Measurements from ENCODE around the gene CAMKK1.

The CAMKK1 gene

DNA sequence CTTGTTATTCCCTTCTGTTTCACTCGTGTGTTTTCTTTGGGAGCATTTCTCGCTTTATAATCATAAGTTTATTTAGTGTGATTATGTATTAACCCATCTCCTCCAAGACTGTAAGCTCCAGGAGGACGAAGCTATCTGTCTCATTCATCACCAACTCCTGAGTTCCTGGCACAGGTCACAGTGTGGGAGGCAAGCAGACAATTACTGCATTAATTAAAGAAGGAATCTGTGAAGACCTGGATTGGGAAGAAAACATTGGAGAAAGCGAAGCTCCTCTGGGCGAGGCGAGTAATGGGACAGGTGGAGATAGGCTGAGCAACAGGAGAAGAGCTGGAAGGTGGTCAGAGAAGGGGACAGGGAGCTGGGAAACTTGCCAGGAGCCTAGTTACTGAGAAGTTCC is 7.8 kb upstream of the CAMKK1 start:
- TF ChIP-seq, protein P1, sequence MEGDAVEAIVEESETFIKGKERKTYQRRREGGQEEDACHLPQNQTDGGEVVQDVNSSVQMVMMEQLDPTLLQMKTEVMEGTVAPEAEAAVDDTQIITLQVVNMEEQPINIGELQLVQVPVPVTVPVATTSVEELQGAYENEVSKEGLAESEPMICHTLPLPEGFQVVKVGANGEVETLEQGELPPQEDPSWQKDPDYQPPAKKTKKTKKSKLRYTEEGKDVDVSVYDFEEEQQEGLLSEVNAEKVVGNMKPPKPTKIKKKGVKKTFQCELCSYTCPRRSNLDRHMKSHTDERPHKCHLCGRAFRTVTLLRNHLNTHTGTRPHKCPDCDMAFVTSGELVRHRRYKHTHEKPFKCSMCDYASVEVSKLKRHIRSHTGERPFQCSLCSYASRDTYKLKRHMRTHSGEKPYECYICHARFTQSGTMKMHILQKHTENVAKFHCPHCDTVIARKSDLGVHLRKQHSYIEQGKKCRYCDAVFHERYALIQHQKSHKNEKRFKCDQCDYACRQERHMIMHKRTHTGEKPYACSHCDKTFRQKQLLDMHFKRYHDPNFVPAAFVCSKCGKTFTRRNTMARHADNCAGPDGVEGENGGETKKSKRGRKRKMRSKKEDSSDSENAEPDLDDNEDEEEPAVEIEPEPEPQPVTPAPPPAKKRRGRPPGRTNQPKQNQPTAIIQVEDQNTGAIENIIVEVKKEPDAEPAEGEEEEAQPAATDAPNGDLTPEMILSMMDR (IDR thresholded peaks at IDR 0.05), result no peak

DNA sequence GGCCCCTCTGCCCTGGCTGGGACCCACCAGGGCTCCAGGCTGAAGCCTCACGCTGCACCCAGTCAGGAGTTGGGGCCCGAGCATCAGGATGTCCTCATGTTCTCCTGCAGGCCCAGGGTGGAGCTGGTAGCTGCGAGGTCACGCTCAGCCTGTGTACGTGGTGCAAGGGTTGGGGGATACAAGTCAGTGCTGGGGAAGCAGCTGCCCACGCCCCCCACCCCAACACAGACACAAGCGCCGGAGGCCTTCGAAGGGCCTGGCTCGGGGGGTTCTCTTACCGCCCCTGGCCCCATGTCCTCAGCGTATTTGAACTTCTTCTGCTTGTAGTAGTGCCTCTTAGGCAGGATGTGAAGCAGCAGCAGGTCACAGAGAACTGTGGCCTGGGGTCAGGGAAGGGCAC is 4.9 kb upstream of the CAMKK1 start:
- TF ChIP-seq, protein P1 (IDR thresholded peaks at IDR 0.05), result no peak

DNA sequence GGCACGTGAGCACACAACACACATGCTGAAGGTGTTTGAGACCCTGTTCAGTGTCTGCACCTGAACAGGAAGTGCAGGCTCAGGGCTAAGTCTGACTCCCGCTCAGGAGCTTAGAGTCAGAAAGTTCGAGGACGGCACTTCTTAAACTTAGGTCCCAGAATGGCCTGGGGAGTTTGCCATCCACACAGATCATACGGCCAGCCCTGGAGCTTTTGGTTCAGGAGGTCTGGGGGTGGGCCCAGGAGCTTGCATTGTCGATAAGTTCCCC is 4.0 kb upstream of the CAMKK1 start:
- TF ChIP-seq, protein P1 (IDR thresholded peaks at IDR 0.05), result no peak

DNA sequence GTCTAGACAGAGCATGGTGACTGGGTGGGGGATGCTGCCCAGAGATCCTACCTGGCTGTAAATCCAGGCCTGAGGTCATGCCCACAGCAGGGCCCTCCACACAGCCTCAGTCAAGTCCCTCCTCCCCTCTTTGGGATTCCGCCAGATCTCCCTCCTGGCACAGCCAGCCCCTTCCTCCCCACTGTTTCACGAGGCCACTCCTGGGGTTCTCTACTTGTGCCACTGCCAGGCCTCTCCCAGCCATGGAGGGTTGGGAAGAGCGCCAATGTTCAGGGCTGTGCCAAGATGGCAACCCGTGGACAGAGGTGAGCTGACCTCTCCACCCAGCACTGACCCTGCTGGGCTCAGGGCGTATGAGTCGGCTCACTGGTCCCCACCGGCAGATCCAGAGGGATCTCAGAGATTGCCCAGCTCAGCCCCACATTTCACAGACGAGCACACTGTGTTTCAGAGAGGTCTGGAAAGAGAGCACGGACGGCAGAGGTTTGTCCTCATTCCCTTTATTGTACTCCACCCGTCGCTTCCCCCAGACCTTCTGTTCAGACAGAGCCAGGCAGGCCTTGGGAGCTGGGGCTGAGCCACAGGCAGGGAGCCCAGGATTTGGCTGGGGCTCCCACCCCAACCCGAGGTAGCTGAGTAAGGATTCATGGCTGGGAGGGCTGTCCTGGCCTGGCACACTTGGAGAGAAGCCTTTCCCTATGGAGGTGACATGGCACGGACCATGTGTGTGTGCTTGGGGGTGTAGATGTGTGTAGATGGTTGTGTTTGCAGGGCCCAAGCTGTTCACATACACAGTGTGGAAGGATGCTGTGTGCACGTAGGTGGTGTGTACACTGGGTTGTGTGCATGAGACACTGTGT is 3.5 kb upstream of the CAMKK1 start:
- TF ChIP-seq, protein P1 (IDR thresholded peaks at IDR 0.05), result no peak

DNA sequence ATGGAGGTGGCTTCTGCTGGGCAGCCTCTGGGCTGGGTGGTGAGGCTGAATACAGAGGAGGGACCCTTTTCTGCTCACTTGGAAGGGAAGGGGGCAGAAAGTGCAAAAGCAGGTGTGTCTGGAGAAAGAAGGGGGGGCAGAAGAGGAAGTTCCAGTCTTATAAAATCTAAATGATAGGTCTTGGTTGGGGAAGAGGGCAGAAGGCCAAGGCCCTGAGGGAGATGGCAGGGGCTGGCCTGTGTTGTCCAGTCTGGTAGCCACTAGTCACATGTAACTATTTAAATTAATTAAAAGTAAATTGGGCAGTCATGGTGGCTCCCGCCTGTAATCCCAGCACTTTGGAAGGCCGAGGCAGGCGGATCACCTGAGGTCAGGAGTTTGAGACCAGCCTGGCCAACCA is 2.5 kb upstream of the CAMKK1 start:
- TF ChIP-seq, protein P1 (IDR thresholded peaks at IDR 0.05), result no peak

DNA sequence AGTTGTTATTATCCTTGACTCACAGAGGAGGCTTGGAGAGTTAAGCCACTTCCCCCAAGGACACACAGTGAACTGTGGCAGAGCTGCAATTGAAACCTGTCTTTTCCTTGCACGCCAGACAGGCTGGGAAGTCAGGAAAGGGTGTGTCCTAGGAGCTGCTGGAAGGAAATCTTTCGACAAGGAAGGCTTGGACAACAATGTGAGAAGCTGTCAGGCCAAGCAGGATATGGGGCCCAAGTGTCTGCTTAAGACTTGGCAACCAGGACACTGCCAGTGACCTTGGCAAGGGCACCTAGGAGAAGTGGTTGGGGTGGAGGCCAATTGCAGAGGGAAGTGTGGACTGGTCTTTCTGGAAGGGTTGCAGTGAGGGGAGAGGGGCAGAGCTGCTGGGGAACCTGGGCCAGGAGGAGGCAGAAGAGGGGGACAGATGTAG is 2.1 kb upstream of the CAMKK1 start:
- TF ChIP-seq, protein P1 (IDR thresholded peaks at IDR 0.05), result no peak

DNA sequence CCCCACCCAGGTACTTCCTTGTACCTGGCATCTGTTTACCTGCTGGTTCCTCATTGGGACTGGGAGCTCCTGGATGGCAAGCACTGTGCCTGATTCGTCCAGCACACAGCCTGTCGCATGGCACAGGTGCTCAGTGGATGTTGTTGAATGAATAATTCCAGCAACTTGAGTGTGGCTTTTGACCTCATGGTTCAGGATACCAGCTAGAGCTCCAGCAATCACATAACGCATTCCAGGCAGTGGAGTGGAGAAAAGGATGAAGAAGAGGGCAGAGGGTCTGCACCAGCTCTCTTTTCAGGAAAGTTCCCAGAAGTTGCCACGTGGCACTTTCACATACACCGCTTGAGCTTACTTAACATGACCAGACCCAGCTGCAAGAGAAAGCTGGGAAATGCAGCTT is 1.3 kb upstream of the CAMKK1 start:
- TF ChIP-seq, protein P1 (IDR thresholded peaks at IDR 0.05), result no peak

DNA sequence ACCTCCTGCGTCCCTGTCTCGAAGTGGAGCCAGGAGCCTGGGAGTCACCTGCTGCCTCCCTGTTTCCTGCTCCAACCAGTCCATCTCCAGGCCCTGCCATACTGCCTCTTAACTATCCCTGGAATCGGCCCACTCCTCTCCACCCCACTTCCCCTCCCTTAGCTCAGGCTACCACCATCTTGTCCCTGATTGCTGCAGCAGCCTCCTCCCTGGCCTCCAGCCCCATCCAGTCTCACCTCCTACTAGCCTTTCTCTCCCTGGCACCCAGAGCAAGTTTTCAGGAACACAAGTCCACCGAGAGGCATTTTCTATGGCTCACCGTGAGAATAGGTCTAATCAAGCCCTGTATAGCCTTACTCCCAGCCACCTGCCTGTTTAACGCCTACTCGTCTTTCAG is 865 bp upstream of the CAMKK1 start:
- TF ChIP-seq, protein P1 (IDR thresholded peaks at IDR 0.05), result no peak
